ENCODE measurements around the gene TRPM4.
"Not testable (repeated sequence)": the region's sequence is repeated elsewhere in the genome, so short reads cannot be mapped to it uniquely, and the experiment has no call there.

DNA sequence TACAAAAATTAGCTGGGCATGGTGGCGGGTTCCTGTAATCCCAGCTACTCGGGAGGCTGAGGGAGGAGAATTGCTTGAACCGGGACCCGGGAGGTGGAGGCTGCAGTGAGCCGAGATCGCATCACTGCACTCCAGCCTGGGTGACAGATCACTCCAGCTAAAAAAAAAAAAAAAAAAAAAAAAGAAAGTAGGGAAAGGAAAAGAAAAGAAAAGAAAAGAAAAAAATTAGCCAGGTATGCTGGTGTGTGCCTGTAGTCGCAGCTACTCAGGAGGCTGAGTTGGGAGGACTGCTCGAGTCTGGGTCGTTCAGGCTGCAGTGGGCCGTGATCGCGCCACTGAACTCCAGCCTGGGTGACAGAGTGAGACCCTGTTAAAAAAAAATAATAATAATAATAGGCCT lies 30.4 kb upstream of the TRPM4 start:
- TF ChIP-seq, protein P1, sequence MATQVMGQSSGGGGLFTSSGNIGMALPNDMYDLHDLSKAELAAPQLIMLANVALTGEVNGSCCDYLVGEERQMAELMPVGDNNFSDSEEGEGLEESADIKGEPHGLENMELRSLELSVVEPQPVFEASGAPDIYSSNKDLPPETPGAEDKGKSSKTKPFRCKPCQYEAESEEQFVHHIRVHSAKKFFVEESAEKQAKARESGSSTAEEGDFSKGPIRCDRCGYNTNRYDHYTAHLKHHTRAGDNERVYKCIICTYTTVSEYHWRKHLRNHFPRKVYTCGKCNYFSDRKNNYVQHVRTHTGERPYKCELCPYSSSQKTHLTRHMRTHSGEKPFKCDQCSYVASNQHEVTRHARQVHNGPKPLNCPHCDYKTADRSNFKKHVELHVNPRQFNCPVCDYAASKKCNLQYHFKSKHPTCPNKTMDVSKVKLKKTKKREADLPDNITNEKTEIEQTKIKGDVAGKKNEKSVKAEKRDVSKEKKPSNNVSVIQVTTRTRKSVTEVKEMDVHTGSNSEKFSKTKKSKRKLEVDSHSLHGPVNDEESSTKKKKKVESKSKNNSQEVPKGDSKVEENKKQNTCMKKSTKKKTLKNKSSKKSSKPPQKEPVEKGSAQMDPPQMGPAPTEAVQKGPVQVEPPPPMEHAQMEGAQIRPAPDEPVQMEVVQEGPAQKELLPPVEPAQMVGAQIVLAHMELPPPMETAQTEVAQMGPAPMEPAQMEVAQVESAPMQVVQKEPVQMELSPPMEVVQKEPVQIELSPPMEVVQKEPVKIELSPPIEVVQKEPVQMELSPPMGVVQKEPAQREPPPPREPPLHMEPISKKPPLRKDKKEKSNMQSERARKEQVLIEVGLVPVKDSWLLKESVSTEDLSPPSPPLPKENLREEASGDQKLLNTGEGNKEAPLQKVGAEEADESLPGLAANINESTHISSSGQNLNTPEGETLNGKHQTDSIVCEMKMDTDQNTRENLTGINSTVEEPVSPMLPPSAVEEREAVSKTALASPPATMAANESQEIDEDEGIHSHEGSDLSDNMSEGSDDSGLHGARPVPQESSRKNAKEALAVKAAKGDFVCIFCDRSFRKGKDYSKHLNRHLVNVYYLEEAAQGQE (IDR thresholded peaks at IDR 0.05; ENCODE audit: unreplicated experiment), result not testable (repeated sequence)
- TF ChIP-seq, protein P2, sequence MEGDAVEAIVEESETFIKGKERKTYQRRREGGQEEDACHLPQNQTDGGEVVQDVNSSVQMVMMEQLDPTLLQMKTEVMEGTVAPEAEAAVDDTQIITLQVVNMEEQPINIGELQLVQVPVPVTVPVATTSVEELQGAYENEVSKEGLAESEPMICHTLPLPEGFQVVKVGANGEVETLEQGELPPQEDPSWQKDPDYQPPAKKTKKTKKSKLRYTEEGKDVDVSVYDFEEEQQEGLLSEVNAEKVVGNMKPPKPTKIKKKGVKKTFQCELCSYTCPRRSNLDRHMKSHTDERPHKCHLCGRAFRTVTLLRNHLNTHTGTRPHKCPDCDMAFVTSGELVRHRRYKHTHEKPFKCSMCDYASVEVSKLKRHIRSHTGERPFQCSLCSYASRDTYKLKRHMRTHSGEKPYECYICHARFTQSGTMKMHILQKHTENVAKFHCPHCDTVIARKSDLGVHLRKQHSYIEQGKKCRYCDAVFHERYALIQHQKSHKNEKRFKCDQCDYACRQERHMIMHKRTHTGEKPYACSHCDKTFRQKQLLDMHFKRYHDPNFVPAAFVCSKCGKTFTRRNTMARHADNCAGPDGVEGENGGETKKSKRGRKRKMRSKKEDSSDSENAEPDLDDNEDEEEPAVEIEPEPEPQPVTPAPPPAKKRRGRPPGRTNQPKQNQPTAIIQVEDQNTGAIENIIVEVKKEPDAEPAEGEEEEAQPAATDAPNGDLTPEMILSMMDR (conservative IDR thresholded peaks at IDR 0.05; ENCODE audit: low read depth in 2 of 2), result not testable (repeated sequence)
- TF ChIP-seq EZH2 (IDR thresholded peaks at IDR 0.05; ENCODE audit: low read depth, unreplicated experiment); CREB1 (CRISPR knock-in tag; IDR thresholded peaks at IDR 0.05; ENCODE audit: low read depth): not testable (repeated sequence)
